D721Med (cell line): Measurements from ENCODE around the gene FADS3.

Experiments
- DNase-seq: peaks from one replicate; pipeline ENCODE4 v3.0.0; 2011; ENCODE audit warnings: low spot score; ENCODE audit not compliant: insufficient read length
- FAIRE-seq: peaks from 2 replicates; lab custom pipeline; 2011; peaks lifted over from hg19 to GRCh38; lab: Jason Lieb, UNC
- CTCF ChIP-seq: IDR thresholded peaks from 2 replicates; pipeline ENCODE4 v1.5.1; 2012; ENCODE audit warnings: mild to moderate bottlenecking, control low read depth; ENCODE audit not compliant: insufficient read depth; ENCODE audit errors: missing control alignments

Gene FADS3

GRCh38 chr11:61854206-61854895 is 37.0 kb downstream of the FADS3 start:
- TF ChIP-seq CTCF, result no peak
- FAIRE-seq (no peak), DNase-seq (no peak)

- DNase-seq, result no peak
- no peak for FAIRE-seq
- TF ChIP-seq CTCF, result no peak
Observed at GRCh38 chr11:61853698-61854169, 37.6 kb downstream of the FADS3 start.

- no peak for TF ChIP-seq CTCF
- DNase-seq (no peak), FAIRE-seq (no peak)
Observed at GRCh38 chr11:61851900-61852295, 39.4 kb downstream of the FADS3 start.

- no peak for FAIRE-seq
- no peak for DNase-seq
- TF ChIP-seq CTCF, result no peak
Observed at GRCh38 chr11:61851113-61851899, 40.0 kb downstream of the FADS3 start.

GRCh38 chr11:61850687-61851086 is 40.7 kb downstream of the FADS3 start:
- DNase-seq, result no peak
- no peak for TF ChIP-seq CTCF
- FAIRE-seq, result no peak

GRCh38 chr11:61848631-61849030 is 42.7 kb downstream of the FADS3 start:
- DNase-seq (no peak), FAIRE-seq (no peak)
- TF ChIP-seq CTCF, result no peak
